Measurements from ENCODE around the gene PTPN14.

The PTPN14 gene

DNA sequence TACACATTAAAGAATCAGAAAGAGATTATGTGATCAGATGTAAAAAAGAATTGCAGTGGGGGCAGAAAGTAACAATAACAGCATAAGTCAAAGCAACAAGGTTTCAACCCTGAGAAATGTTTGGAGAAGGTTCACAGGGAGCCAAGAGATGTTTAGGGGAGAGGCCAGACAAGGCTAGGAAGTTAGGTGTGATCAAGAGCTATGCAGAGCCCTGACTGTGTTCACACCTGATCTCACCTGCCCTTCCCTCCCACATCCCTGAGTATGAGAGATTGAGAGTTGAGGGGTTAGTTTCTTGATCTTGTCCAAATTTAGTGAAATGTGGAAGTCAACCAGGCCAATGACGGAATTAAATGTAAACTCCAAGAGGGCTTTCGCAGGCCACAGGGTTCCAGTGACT, 10.2 kb downstream of the PTPN14 start:
- no peaks in the 10 kb centered on the region for H3K79me2 ChIP-seq (ENCODE audit: low read length)
- H4K20me1 ChIP-seq (ENCODE audit: insufficient read depth, low read length): no peaks in the 10 kb centered on the region
- H3K9ac ChIP-seq (ENCODE audit: low read length): no peak overlapping the region
- TF ChIP-seq, protein P1, sequence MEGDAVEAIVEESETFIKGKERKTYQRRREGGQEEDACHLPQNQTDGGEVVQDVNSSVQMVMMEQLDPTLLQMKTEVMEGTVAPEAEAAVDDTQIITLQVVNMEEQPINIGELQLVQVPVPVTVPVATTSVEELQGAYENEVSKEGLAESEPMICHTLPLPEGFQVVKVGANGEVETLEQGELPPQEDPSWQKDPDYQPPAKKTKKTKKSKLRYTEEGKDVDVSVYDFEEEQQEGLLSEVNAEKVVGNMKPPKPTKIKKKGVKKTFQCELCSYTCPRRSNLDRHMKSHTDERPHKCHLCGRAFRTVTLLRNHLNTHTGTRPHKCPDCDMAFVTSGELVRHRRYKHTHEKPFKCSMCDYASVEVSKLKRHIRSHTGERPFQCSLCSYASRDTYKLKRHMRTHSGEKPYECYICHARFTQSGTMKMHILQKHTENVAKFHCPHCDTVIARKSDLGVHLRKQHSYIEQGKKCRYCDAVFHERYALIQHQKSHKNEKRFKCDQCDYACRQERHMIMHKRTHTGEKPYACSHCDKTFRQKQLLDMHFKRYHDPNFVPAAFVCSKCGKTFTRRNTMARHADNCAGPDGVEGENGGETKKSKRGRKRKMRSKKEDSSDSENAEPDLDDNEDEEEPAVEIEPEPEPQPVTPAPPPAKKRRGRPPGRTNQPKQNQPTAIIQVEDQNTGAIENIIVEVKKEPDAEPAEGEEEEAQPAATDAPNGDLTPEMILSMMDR (IDR thresholded peaks at IDR 0.05; ENCODE audit: low read depth, low read length): no peak
- no peak for TF ChIP-seq EZH2phosphoT487 (IDR thresholded peaks at IDR 0.05; ENCODE audit: low read depth)
- H3K36me3 ChIP-seq (replicated peaks; ENCODE audit: low read depth, low read length): no peaks in the 10 kb centered on the region
- no peaks in the 10 kb centered on the region for H3K4me1 ChIP-seq (ENCODE audit: low read length)
- H2AFZ ChIP-seq (ENCODE audit: low read depth, low read length): no peak overlapping the region
- H3K4me2 ChIP-seq (ENCODE audit: low read length): no peak overlapping the region
- H3K27me3 ChIP-seq (ENCODE audit: low read depth, low read length): peaks cover 29% of the 10 kb centered on the region
- no peak overlapping the region for H3K4me3 ChIP-seq (ENCODE audit: low read length)
- no peak overlapping the region for H3K27ac ChIP-seq (ENCODE audit: low read length)
- H3K9me3 ChIP-seq (ENCODE audit: insufficient read depth, low read length): no peaks in the 10 kb centered on the region

DNA sequence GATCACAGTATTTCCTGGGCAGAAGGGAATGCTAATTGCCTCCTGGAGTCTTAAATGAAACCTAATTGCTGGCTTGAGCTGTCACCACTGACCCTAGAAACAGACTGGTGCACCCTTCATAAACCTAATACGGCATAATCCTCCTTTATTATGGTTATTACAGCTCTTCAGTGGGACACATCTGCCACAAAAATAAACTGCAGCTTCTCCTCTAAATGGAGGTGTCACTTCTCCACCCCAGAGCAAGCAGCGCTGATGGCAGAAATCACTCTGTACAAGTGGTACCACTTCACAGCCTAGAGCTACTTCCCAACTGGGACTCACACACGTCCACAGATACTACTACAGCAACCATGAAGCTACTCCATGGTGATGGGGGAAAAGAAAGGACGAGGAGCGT, 11.1 kb downstream of the PTPN14 start:
- Histone ChIP-seq H3K4me2 (ENCODE audit: low read length) (no peak overlapping the region), H3K4me3 (ENCODE audit: low read length) (no peak overlapping the region), H3K9me3 (ENCODE audit: insufficient read depth, low read length) (no peaks in the 10 kb centered on the region), H3K79me2 (ENCODE audit: low read length) (no peaks in the 10 kb centered on the region), H3K9ac (ENCODE audit: low read length) (no peak overlapping the region), H4K20me1 (ENCODE audit: insufficient read depth, low read length) (no peaks in the 10 kb centered on the region), H2AFZ (ENCODE audit: low read depth, low read length) (no peak overlapping the region), H3K27ac (ENCODE audit: low read length) (no peak overlapping the region), H3K4me1 (ENCODE audit: low read length) (no peaks in the 10 kb centered on the region), H3K36me3 (replicated peaks; ENCODE audit: low read depth, low read length) (no peaks in the 10 kb centered on the region), H3K27me3 (ENCODE audit: low read depth, low read length) (peaks cover 22% of the 10 kb centered on the region)
- TF ChIP-seq, protein P1 (IDR thresholded peaks at IDR 0.05; ENCODE audit: low read depth, low read length): no peak
- no peak for TF ChIP-seq EZH2phosphoT487 (IDR thresholded peaks at IDR 0.05; ENCODE audit: low read depth)

DNA sequence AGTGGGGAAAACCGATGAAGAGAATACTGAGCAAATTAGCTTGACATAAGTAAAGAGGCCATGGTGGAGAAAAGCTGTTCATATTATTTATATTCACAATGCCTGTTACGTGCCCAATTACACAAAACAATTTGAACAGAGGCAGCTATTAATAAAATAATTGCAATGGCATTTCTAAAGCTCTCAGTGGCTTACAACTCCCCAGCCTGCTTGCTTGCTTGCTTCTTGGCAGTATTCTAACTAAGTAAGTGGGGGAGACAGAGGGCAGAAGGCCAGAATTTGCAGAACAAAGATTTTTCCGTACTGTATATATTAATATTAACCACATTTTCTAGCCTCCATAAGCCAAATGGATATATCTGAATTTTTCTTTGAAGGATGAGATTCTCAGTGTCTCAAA, 12.9 kb downstream of the PTPN14 start:
- H3K9me3 ChIP-seq (ENCODE audit: insufficient read depth, low read length): no peaks in the 10 kb centered on the region
- H2AFZ ChIP-seq (ENCODE audit: low read depth, low read length): no peak overlapping the region
- no peaks in the 10 kb centered on the region for H3K79me2 ChIP-seq (ENCODE audit: low read length)
- H3K9ac ChIP-seq (ENCODE audit: low read length): no peak overlapping the region
- H3K36me3 ChIP-seq (replicated peaks; ENCODE audit: low read depth, low read length): no peaks in the 10 kb centered on the region
- no peaks in the 10 kb centered on the region for H3K4me1 ChIP-seq (ENCODE audit: low read length)
- H3K27me3 ChIP-seq (ENCODE audit: low read depth, low read length): peaks cover 21% of the 10 kb centered on the region
- TF ChIP-seq, protein P1 (IDR thresholded peaks at IDR 0.05; ENCODE audit: low read depth, low read length): no peak
- TF ChIP-seq EZH2phosphoT487 (IDR thresholded peaks at IDR 0.05; ENCODE audit: low read depth): no peak
- H3K4me3 ChIP-seq (ENCODE audit: low read length): no peak overlapping the region
- H3K4me2 ChIP-seq (ENCODE audit: low read length): no peak overlapping the region
- no peak overlapping the region for H3K27ac ChIP-seq (ENCODE audit: low read length)
- no peaks in the 10 kb centered on the region for H4K20me1 ChIP-seq (ENCODE audit: insufficient read depth, low read length)

DNA sequence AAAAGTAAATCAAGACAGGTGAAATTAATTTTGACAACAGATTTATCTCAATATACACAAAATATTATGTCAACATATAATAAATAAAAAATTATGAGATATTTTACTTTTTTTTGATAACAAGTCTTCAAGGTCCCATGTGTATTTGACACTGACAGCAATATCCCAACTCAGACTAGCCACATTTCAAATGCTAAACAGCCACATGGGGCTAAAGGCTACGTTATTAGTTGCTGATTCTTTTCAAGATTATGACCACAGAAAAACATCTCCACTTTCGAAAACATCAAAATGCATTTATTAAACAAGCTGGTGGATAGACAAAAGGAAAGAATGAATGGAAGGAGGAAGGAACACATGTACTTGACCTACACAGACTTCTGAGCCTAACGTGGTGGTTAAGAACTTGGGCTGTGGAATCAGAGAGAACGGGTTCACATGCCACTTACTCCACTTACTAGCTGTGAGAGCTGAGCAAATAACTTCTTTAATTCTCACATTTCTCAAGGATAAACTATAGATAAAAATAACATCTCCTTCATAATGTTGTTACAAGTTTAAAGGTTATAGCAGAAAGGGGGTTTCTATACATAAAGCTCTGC, 13.4 kb downstream of the PTPN14 start:
- Histone ChIP-seq H3K4me3 (ENCODE audit: low read length) (no peak overlapping the region), H3K79me2 (ENCODE audit: low read length) (no peaks in the 10 kb centered on the region), H3K9ac (ENCODE audit: low read length) (no peak overlapping the region), H3K9me3 (ENCODE audit: insufficient read depth, low read length) (no peaks in the 10 kb centered on the region), H3K4me1 (ENCODE audit: low read length) (no peaks in the 10 kb centered on the region), H2AFZ (ENCODE audit: low read depth, low read length) (no peak overlapping the region), H3K27me3 (ENCODE audit: low read depth, low read length) (peaks cover 21% of the 10 kb centered on the region), H4K20me1 (ENCODE audit: insufficient read depth, low read length) (no peaks in the 10 kb centered on the region), H3K4me2 (ENCODE audit: low read length) (no peak overlapping the region), H3K36me3 (replicated peaks; ENCODE audit: low read depth, low read length) (no peaks in the 10 kb centered on the region), H3K27ac (ENCODE audit: low read length) (no peak overlapping the region)
- TF ChIP-seq, protein P1 (IDR thresholded peaks at IDR 0.05; ENCODE audit: low read depth, low read length): no peak
- no peak for TF ChIP-seq EZH2phosphoT487 (IDR thresholded peaks at IDR 0.05; ENCODE audit: low read depth)
